Measurements from ENCODE around the gene NLRC4. TPM values are rescaled to one million over a fixed set of nuclear protein-coding genes. Genes with fewer than 3 reads are reported as not detected.
A peak's percentile ranks its signal among the peaks of the same experiment; 100 is the strongest.
"Not testable (repeated sequence)": the region's sequence is repeated elsewhere in the genome, so short reads cannot be mapped to it uniquely, and the experiment has no call there.

NLRC4 gene
- total RNA-seq (2014; rRNA removed; shearing (Covaris generic)), result not detected in 2 replicates

GRCh38 chr2:32264422-32265105 lies at the start of gene NLRC4:
Gene NLRC4, minus strand, starts transcription at chr2:32264886. Its CDS starts 8,111 bp downstream, at chr2:32256775.
- DNase-seq (ENCODE audit: low read depth), result no peak

GRCh38 chr2:32310577-32310976 lies 45.9 kb upstream of the NLRC4 start:
- DNase-seq (ENCODE audit: low read depth), result no peak

GRCh38 chr2:32293966-32294562 lies 29.4 kb upstream of the NLRC4 start:
- DNase-seq (ENCODE audit: low read depth), result not testable (repeated sequence)

GRCh38 chr2:32293493-32293892 lies 28.8 kb upstream of the NLRC4 start:
- not testable (repeated sequence) for DNase-seq (ENCODE audit: low read depth)

GRCh38 chr2:32291746-32292145 lies 27.1 kb upstream of the NLRC4 start:
- no peak for DNase-seq (ENCODE audit: low read depth)

- DNase-seq (ENCODE audit: low read depth), result no peak
Measured at GRCh38 chr2:32290000-32290339, 25.3 kb upstream of the NLRC4 start.

- peak; percentile 41 for DNase-seq (ENCODE audit: low read depth)
Measured at GRCh38 chr2:32289165-32289999, 24.7 kb upstream of the NLRC4 start.

GRCh38 chr2:32284321-32284720 lies 19.6 kb upstream of the NLRC4 start:
- peak; percentile 71 for DNase-seq (ENCODE audit: low read depth)

- DNase-seq (ENCODE audit: low read depth), result no peak
Measured at GRCh38 chr2:32278478-32278853, 13.8 kb upstream of the NLRC4 start.

- peak; percentile 89 for DNase-seq (ENCODE audit: low read depth)
Measured at GRCh38 chr2:32277674-32278477, 13.2 kb upstream of the NLRC4 start, which contains the start of gene YIPF4. Gene YIPF4, plus strand, starts transcription at chr2:32277904. Its CDS starts 252 bp downstream, at chr2:32278156.

- no peak for DNase-seq (ENCODE audit: low read depth)
Measured at GRCh38 chr2:32277363-32277673, 12.6 kb upstream of the NLRC4 start.

GRCh38 chr2:32275790-32276189 lies 11.1 kb upstream of the NLRC4 start:
- not testable (repeated sequence) for DNase-seq (ENCODE audit: low read depth)

GRCh38 chr2:32274289-32274688 lies 9.6 kb upstream of the NLRC4 start:
- no peak for DNase-seq (ENCODE audit: low read depth)

GRCh38 chr2:32272279-32272678 lies 7.6 kb upstream of the NLRC4 start:
- DNase-seq (ENCODE audit: low read depth), result no peak

GRCh38 chr2:32271063-32271462 lies 6.4 kb upstream of the NLRC4 start:
- no peak for DNase-seq (ENCODE audit: low read depth)

- DNase-seq (ENCODE audit: low read depth), result no peak
Measured at GRCh38 chr2:32262105-32262504, 2.6 kb downstream of the NLRC4 start.

- DNase-seq (ENCODE audit: low read depth), result no peak
Measured at GRCh38 chr2:32260376-32260775, 4.3 kb downstream of the NLRC4 start.

- no peak for DNase-seq (ENCODE audit: low read depth)
Measured at GRCh38 chr2:32258242-32258641, 6.4 kb downstream of the NLRC4 start.

GRCh38 chr2:32250290-32250689 lies 14.4 kb downstream of the NLRC4 start:
- DNase-seq (ENCODE audit: low read depth), result no peak

- DNase-seq (ENCODE audit: low read depth), result no peak
Measured at GRCh38 chr2:32249731-32250236, 14.9 kb downstream of the NLRC4 start.

- DNase-seq (ENCODE audit: low read depth), result no peak
Measured at GRCh38 chr2:32248299-32248698, 16.4 kb downstream of the NLRC4 start.

- DNase-seq (ENCODE audit: low read depth), result no peak
Measured at GRCh38 chr2:32246911-32247310, 17.8 kb downstream of the NLRC4 start.

Data from M059J (cell line).